GM19397 (cell line): ENCODE results near the gene RFT1.
A peak's percentile ranks its signal among the peaks of the same experiment; 100 is the strongest.

Experiments
- ATAC-seq: cut with Tn5 transposase; IDR thresholded peaks from one replicate; pipeline ENCODE4 v1.9.1; 2021; ENCODE audit warnings: mild to moderate bottlenecking, moderate library complexity; ENCODE audit not compliant: unreplicated experiment

Gene RFT1

DNA sequence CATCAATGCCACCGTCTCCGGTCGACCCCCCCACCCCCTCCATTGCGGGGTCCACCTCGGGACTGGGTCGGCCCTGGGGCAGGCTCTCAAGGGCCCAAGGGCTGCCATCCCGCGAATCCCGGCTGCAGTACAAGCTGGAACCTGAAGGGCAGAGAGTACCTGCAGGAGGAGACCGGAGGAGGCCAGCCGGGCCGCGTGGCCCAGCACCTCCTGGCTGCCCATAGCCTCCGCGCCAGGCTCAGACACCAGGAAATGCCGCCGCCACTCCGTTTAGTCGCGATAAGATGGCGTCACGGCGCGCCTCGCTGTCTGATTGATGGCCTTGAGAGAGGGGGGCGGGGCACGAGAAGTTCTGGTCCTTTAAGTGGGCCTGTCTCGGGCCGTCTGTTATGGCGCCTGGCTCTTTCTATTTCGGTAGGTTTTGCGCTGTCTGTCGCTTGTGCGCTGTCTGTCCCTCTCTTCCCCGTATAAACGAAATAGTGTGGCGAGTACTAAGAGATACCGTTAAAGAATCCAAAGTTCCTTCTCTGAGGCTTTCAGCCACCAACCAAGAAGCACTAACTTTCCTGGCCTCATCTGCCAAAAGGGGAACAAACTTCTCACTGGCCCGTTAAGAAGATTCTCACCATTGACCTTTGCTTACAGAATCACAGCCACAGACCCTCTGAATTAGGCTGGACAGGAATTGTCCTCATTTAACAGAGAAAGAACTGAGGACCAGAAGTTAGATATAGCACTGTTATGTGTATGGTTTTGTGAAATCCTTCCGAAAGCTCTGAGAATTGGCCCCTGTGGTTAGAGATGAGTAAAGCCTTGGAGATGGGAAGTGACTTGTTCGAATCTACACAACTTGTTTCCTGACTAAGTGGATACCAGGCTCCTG, at the start of gene RFT1:
TSS of gene RFT1 (minus strand) at position 257 of the 883 bp plus-strand sequence. CDS start at position 222, 35 bp downstream.
- peak; percentile 87 for ATAC-seq

DNA sequence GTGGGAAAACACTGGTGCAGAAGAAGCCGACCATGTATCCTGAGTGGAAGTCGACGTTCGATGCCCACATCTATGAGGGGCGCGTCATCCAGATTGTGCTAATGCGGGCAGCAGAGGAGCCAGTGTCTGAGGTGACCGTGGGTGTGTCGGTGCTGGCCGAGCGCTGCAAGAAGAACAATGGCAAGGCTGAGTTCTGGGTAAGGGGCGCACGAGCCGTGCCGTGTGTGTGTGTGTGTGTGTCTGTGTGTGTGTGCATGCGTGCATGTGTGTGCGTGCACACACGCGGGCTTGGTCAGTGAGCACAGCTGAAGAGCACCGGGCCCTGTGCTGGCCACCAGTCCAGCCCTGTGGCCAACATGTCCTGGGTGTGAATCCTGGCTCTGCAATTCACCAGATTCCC, 49.3 kb upstream of the RFT1 start:
- no peak for ATAC-seq

DNA sequence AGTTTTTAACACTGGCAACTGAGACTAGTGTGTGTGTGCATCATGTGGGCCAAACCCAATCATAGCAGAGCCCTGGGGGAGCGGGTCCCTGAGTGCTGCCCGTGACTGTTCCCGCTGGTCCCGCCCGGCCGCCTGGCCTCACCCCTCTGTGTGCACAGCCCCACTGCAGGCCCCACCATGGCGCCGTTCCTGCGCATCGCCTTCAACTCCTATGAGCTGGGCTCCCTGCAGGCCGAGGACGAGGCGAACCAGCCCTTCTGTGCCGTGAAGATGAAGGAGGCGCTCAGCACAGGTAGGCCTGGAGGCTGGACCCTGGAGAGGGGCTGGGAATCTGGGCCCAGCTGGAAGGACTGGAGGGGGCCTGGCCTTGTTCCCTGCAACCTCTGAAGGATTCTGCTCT, 48.0 kb upstream of the RFT1 start:
- no peak for ATAC-seq

- no peak for ATAC-seq
Measured at GRCh38 chr3:53175613-53176540, 45.6 kb upstream of the RFT1 start.

GRCh38 chr3:53174346-53175250, 44.4 kb upstream of the RFT1 start:
- ATAC-seq: peak; percentile 50

DNA sequence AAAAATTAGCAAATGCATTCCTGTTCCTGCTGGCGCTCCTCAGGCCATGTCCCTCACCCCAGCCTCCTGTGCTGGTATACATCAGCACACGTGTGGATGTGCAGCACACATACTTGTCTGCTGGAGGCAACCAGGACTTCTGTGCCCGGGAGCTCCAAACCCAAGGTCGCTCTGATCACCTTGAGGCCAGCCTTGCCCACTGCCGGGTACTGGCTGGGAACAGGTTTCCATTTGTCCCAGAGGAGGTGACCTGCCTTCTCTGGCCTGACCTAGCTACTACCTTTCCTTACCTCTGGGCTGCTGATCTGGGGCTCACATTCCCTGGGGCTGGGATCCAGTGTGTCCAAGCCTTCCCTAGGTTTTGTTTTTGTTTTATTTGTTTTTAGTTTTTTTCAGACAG, 42.9 kb upstream of the RFT1 start:
- no peak for ATAC-seq

DNA sequence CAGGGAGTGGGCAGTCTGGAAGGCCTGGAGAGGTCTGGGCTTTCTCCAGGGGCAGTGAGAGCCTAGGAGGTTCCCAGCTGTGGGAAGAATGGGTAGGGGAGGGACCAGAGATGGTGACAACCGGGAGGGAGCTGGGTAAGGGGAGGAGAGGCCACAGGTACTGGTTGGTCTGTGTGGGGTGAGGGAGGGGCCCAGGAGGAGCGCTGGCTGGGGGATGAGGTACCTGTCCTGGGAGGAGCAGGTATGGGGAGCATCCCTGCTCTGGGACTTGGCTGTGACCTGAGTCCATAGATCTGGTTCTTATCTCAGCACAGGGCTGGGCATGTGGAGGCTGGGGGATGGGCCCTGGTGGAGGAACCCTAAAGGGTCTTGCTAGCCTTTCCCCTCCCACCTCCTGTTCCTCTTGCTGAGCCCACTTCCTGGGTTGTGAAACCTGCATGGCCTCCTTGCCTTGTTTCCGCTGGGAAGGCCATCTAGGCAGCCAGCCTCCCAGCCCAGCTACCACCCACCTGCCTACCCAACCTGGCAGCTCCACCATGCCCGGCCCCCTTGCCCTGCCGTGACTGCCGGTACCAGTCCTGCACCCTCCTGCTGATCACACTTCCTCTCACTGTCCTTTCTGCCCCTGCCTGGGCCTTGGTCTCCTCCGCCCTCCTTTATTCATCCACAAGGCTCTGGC, 41.7 kb upstream of the RFT1 start:
- no peak for ATAC-seq

DNA sequence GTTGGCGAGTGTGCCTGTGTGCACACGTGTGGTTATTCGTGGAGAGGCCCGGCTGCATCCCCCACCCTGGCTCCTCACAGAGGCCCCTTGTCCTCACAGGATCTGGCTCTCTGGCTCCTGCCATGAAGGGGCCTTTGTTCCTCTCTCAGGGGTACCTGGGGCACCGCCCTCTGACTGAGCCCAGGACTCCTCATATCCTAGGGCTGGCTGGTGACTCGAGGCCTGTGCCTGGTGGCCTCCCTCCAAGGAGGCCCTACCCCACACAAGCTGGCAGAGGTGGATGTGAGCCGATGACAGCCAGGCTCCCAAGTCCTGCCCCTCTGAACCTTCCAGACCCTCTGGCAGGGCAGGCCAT, 40.8 kb upstream of the RFT1 start:
- ATAC-seq: no peak

GRCh38 chr3:53170325-53171063, 40.3 kb upstream of the RFT1 start:
- ATAC-seq: no peak

DNA sequence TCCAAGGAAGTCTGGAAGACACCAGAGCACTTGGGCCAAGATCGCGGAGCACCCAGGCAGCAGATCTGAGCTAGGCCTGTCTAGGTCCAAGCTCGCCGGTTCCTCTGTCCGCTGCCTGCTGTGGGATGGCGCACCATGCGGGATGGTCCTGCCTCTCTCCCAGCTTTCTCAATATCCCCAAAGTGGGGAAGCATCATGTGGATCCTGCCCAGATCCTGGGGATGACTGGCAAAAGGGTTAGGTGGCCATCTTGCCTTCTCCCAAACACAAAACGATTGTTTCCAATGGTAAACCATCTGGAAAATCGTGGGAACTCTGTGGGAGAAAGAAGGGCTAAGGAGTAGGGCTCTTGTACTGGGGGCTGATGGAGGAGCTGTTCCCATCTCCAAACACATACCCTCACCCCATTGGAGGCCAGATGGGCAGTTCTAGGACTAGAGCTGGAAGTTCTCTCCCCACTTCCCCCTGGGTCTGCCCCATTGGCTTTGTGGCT, 39.6 kb upstream of the RFT1 start:
- no peak for ATAC-seq

DNA sequence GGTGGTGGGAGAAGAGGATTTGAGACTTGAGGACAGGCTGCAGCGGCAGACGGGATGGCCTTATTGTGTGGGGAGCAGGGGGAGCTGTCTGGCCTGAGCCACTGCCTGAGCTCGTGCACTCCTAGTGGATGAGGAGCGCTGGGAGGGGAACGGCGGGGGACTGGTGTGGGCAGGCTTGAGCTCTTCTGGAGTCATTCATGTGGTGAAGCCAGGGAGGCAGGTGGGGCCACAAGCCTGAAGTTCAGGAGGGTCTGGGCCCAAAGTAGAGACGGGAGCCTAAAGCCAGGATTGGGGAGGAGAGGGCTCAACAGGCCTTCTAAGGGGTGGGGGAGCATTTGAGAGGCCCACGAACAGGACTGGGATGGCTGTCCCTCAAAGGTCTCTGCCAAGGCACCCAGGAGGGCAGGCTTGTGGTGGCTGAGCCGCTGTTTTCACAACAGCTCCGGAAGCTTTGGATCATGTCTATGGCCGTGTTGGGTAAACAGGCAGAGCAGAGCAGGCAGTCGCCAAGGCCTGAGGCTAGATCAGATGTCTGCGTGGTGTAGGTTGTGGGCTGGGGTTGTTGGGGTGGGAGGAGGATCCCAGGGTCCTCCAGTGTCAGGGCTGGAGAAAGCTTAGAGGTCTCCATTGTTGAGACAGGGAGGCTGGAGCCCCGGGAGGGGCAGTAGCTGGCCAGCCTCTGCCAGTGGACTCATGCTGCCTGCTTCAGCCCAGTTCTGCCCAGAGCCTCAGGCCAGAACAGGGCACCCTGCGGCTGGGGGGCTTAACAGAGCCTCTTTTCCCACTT, 39.0 kb upstream of the RFT1 start:
- ATAC-seq: no peak

DNA sequence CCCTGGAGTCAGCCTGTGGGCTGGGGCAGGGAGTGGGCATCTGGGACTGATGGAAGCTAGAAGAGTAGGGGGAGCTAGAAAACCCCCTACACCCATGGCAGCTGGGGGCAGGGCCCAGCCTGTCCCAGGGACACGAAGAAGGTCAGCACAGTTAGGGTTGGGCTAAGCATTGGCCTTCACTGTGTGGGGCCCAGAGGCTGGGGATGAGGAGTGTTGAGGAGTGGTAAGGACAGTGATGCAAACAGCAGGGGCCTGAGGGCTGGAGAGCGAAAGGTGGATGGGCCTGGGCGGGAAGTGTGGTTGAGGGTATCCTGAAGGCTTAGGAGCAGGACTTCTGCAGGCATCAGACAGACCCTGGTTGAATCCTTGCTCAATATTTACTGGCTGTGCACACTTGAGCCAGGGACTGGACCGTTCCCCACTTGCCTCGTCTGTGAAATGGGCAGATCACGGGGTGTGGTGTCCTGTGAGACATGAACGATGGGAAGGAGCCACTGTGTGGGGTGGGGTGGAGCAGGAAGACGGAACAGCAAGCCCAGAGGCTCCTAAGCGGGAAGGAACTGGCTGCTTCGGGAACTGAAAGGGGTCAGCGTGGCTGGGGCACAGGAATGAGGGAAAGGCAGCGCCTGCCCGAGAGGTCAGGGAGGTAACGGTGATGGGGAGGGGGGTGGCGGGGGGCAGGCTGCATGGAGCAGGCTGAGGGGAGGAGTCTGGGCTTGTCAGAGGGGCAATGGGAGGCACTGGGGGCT, 38.1 kb upstream of the RFT1 start:
- ATAC-seq: no peak

DNA sequence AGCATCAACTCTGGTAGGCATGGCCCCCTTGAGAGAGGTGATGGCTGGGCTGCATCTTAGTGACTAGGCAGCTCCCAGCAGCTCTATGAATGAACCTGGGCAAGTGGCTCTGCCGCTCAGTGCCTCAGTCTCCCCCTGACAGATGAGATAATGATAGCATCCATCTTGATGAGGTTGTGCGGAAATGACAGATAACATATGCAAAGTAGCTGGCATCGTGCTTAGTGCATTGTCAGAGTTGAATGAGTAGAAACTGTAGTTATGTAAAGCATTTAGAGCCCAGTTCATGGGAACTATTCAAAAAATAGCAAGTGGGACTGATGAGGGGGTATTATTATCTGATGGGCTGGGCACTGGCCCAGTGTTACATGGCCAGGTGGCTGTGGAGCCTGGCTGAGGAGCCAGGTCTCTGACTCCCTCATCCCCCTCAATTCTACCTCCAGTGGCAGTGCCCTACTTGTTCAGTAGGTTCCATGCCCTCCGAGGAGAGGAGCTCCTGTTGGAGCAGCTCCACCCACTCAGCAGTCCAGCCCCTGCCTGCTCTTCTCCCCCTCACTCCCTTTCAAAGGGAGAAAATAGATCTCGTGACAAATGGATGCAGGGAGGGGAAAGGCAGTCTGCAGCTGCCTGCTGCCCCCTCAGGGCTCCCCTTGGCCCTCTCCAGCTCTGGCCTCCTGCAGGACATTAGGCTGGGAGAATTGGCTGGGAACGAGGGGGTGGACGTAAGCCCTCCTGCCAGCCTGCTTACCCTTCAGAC, 37.4 kb upstream of the RFT1 start:
- no peak for ATAC-seq

DNA sequence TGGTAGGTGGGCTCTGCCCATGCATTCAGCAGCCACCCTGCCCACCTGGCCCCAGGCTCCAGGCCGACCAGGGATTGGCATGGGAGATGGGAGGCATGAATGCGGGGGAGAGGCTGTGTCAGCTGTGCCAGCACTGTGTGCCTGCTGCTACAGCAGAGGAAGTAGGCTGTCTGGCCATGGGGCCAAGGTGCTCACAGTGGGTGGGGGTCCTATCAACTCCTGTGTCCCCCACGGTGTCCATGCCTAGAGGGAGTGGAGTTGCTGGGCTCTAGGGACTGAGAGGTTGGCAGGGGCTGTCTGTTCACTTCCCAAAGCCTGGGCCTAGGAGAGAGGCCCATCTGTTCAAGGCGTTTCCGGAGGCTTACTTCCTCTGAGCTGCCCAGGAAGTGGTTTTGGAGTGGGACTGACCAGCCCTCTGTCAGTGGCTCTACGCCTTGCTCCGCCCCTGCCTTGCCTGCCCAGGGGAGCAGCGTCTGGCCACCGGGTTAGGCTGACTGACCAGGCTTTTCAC, 36.6 kb upstream of the RFT1 start:
- ATAC-seq: no peak

DNA sequence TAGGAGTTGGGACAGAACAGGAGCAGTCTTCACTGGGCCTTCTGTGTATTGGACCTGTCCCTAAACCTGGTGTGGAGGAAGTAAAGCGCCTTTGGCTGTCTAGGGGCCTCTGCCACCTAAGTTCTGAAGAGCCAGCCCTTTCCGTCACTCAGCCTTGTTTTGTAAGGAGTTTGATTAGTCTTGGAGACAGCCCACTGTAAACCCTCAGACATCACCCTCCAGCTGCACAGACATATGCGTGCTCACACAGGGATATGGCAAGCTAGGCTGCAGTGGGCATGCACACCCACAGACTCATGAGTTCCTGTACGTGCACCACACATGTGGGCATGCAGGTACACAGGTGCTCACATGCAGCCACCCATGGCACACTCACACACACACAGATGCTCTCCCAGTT, 36.0 kb upstream of the RFT1 start:
- ATAC-seq: no peak

DNA sequence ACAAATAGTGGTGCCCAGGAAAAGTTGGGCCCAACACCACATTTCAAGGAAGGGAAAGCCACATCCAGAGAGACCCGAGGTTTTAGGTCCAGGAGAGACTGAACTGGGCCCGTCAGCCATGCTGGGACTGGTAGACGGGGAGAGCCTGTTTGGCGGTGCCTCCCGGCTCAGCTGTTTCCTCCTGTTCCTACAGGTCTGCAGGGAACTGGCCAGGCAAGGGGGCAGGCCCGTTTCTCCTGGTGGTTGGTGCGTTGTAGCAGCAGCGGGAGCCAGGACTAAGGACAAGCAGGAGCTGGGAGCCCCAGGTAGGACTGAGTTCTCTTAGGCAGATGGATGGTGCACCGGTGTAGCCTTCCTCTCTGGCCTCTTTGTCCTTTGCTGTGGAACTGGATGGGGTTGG, 34.7 kb upstream of the RFT1 start:
- ATAC-seq: no peak
